GM12878 (cell line): Measurements from ENCODE around the gene ACAD11.

Experiments used
- ATF3 ChIP-seq: IDR thresholded peaks from 2 replicates; pipeline ENCODE4 v1.6.1; 2011; ENCODE audit warnings: low read depth, mild to moderate bottlenecking, low read length, moderate library complexity, borderline replicate concordance; ENCODE audit errors: extremely low read depth
- CBX3 ChIP-seq: fragments of 200-600 bp; sonication (generic); IDR thresholded peaks from 2 replicates; pipeline ENCODE4 v1.6.1; 2016; ENCODE audit warnings: low read depth, borderline replicate concordance
- CTCF ChIP-seq, 3 experiments: IDR thresholded peaks in 2 of 3; conservative IDR thresholded peaks in 1 of 3; 2 replicates each; pipeline ENCODE4 v1.5.1; 2011; ENCODE audit warnings: low read depth in 3 of 3, low read length in 3 of 3, mild to moderate bottlenecking in 3 of 3, control low read depth in 2 of 3, moderate library complexity in 2 of 3, inconsistent platforms in 1 of 3, mixed read lengths in 1 of 3; ENCODE audit not compliant: control insufficient read depth in 2 of 3, insufficient read depth in 1 of 3; ENCODE audit errors: extremely low read depth in 1 of 3
- GABPA ChIP-seq: IDR thresholded peaks from 2 replicates; pipeline ENCODE4 v1.6.1; 2014; ENCODE audit warnings: antibody characterized with exemption, low read depth, mild to moderate bottlenecking, inconsistent platforms
- LARP7 ChIP-seq: fragments of 450-650 bp; IDR thresholded peaks from 2 replicates; pipeline ENCODE4 v1.6.1; 2017; ENCODE audit warnings: mild to moderate bottlenecking
- NFIC ChIP-seq: IDR thresholded peaks from 2 replicates; pipeline ENCODE4 v1.6.1; 2012; ENCODE audit warnings: low read depth, mild to moderate bottlenecking, inconsistent platforms, low read length, moderate library complexity
- NRF1 ChIP-seq: conservative IDR thresholded peaks from 2 replicates; pipeline ENCODE4 v1.6.1; 2011; ENCODE audit warnings: mild to moderate bottlenecking, low read depth, low read length, improper control_type of control experiment
- POLR2A ChIP-seq: IDR thresholded peaks from 2 replicates; pipeline ENCODE4 v1.6.1; 2011; ENCODE audit warnings: low read depth, mild to moderate bottlenecking, low read length
- POLR2AphosphoS5 ChIP-seq: IDR thresholded peaks from 2 replicates; pipeline ENCODE4 v1.6.1; 2011; ENCODE audit warnings: mild to moderate bottlenecking, low read length, inconsistent platforms
- RELA ChIP-seq: fragments of 450-650 bp; IDR thresholded peaks from 2 replicates; pipeline ENCODE4 v1.8.0; 2014; ENCODE audit warnings: borderline replicate concordance; ENCODE audit not compliant: partially characterized antibody
- TARDBP ChIP-seq: IDR thresholded peaks from 2 replicates; pipeline ENCODE4 v1.6.1; 2016; ENCODE audit warnings: borderline replicate concordance
- TCF7 ChIP-seq: IDR thresholded peaks from 2 replicates; pipeline ENCODE4 v1.6.1; 2014; ENCODE audit warnings: antibody characterized with exemption, borderline replicate concordance
- ZNF274 ChIP-seq: IDR thresholded peaks from one replicate; pipeline ENCODE4 v1.8.0; 2011; ENCODE audit not compliant: insufficient read length, insufficient read depth

GRCh38 chr3:132593241-132593946 is 66.2 kb downstream of the ACAD11 start:
- TF ChIP-seq CBX3 (no peak), LARP7 (no peak), TCF7 (no peak), CTCF (IDR thresholded peaks at IDR 0.05 in 2 of 3, conservative IDR thresholded peaks at IDR 0.05 in 1 of 3; ENCODE audit: control insufficient read depth in 2 of 3, extremely low read depth in 1 of 3, insufficient read depth in 1 of 3, low read depth in 3 of 3, low read length in 3 of 3) (no peak), NFIC (no peak), ATF3 (no peak), ZNF274 (no peak), GABPA (no peak), NRF1 (no peak), TARDBP (no peak), POLR2AphosphoS5 (no peak), RELA (no peak), POLR2A (no peak)
